ENCODE results near the gene TPPP. TPM values are rescaled to one million over a fixed set of nuclear protein-coding genes. Genes with fewer than 3 reads are reported as not detected.
"Not testable (repeated sequence)": the region's sequence is repeated elsewhere in the genome, so short reads cannot be mapped to it uniquely, and the experiment has no call there.

The TPPP gene
- total RNA-seq, 1 donor from 2014 or later = 21.6 TPM

- no peaks in the 10 kb centered on the region for H3K4me1 ChIP-seq
- no peak overlapping the region for H3K27ac ChIP-seq (replicated peaks)
- intact Hi-C loops (cut with micrococcal nuclease) = no loop called here
- no peak for TF ChIP-seq CTCF (IDR thresholded peaks at IDR 0.05; ENCODE audit: borderline replicate concordance)
- no peak for DNase-seq
- H3K36me3 ChIP-seq = peaks cover 42% of the 10 kb centered on the region
- H3K9me3 ChIP-seq (replicated peaks) = peaks cover 5% of the 10 kb centered on the region
- H3K4me3 ChIP-seq = no peak overlapping the region
- H3K27me3 ChIP-seq (ENCODE audit: low read depth) = no peaks in the 10 kb centered on the region
Observed at GRCh38 chr5:634191-634590, 59.0 kb downstream of the TPPP start.

DNA sequence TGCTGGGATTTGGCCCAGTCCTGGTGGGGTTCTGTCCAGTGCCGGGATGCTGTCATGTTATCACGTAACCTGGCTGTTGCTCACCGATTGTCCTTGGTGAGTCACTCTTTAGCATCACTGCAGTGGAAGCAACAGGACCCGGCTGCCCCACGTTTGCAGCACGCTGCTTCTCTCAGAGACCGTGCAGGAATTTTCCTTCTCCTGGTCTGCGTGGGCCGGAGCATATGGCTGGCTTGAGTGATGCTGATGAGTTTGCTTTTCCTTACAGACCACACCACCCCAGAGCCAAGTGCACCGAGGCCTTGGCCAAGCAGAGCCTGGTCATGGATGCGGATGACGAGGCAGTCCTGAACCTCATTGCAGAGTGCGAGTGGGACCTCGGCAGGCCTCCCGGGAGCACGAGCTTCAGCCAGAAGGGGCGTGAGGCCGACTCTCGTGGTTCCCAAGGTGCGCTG, 59.6 kb downstream of the TPPP start:
- Histone ChIP-seq H3K27me3 (ENCODE audit: low read depth) (no peaks in the 10 kb centered on the region), H3K4me3 (no peak overlapping the region), H3K36me3 (peaks cover 36% of the 10 kb centered on the region), H3K9me3 (replicated peaks) (peaks cover 5% of the 10 kb centered on the region), H3K4me1 (no peaks in the 10 kb centered on the region), H3K27ac (replicated peaks) (no peak overlapping the region)
- intact Hi-C loops (cut with micrococcal nuclease) = no loop called here
- DNase-seq = no peak
- TF ChIP-seq CTCF (IDR thresholded peaks at IDR 0.05; ENCODE audit: borderline replicate concordance) = no peak

- H3K4me1 ChIP-seq; intact Hi-C loops (cut with micrococcal nuclease); H3K4me3 ChIP-seq; H3K27ac ChIP-seq (replicated peaks); H3K9me3 ChIP-seq (replicated peaks); H3K27me3 ChIP-seq (ENCODE audit: low read depth); DNase-seq: not testable (repeated sequence)
- peaks cover 24% of the 10 kb centered on the region for H3K36me3 ChIP-seq
Observed at GRCh38 chr5:628351-629205, 64.6 kb downstream of the TPPP start.

GRCh38 chr5:627840-628239, 65.3 kb downstream of the TPPP start:
- intact Hi-C loops (cut with micrococcal nuclease) = no loop called here
- Histone ChIP-seq H3K27ac (replicated peaks) (no peak overlapping the region), H3K27me3 (ENCODE audit: low read depth) (no peaks in the 10 kb centered on the region), H3K9me3 (replicated peaks) (no peaks in the 10 kb centered on the region), H3K4me1 (no peaks in the 10 kb centered on the region), H3K36me3 (peaks cover 24% of the 10 kb centered on the region), H3K4me3 (no peak overlapping the region)
- no peak for TF ChIP-seq CTCF (IDR thresholded peaks at IDR 0.05; ENCODE audit: borderline replicate concordance)
- no peak for DNase-seq

DNA sequence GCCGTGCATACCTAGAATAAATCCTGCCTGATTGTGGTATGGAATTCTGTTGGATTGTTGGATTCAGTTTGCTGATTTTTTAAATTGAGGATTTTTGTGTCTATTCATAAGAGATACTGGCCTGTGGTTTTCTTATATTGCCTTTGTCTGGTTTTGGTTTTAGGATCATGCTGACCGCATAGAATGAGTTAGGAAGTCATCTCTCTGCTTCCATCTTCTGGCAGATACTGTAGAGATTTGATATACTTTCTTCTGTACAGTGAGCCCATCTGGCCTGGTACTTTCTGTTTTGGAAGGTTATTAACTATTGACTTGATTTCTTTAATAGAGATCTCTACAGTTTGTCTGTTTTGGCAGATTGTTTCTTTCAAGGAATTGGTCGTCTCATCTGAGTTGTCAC, 66.3 kb downstream of the TPPP start:
- DNase-seq = no peak
- Histone ChIP-seq H3K27ac (replicated peaks) (no peak overlapping the region), H3K4me3 (no peak overlapping the region), H3K36me3 (peaks cover 24% of the 10 kb centered on the region), H3K27me3 (ENCODE audit: low read depth) (no peaks in the 10 kb centered on the region), H3K4me1 (no peaks in the 10 kb centered on the region), H3K9me3 (replicated peaks) (no peaks in the 10 kb centered on the region)
- intact Hi-C loops (cut with micrococcal nuclease) = no loop called here
- no peak for TF ChIP-seq CTCF (IDR thresholded peaks at IDR 0.05; ENCODE audit: borderline replicate concordance)

DNA sequence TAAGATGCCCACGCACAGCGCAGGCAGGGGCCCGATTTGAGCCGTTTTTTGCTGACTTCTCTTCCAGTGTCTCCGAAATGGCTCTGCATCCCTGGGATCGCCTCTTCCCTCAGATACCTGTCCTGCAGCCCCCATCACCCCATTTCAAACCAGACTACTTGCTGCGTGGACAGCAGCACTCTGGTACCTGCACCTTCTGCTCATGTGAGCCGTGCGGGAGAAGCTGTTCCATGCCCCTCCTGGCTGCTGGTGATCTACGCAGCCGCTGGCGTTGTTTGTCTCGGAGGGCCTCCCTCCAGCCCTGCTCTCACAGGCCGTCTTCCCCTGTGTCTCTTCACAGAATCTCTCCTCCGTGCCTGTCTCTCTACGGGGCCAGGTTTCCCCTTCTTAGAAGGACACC, 67.6 kb downstream of the TPPP start:
- peaks cover 33% of the 10 kb centered on the region for H3K36me3 ChIP-seq
- no peaks in the 10 kb centered on the region for H3K9me3 ChIP-seq (replicated peaks)
- DNase-seq = no peak
- H3K27me3 ChIP-seq (ENCODE audit: low read depth) = no peaks in the 10 kb centered on the region
- intact Hi-C loops (cut with micrococcal nuclease) = no loop called here
- TF ChIP-seq CTCF (IDR thresholded peaks at IDR 0.05; ENCODE audit: borderline replicate concordance) = no peak
- H3K4me3 ChIP-seq = no peak overlapping the region
- no peaks in the 10 kb centered on the region for H3K4me1 ChIP-seq
- H3K27ac ChIP-seq (replicated peaks) = peak overlapping the region; percentile 25

Data from left ventricle myocardium inferior (tissue), 1 donor.